PC-3 (cell line): ENCODE data around the gene MAS1L.

ENCODE experiments used
- EZH2 ChIP-seq: fragments of 300-600 bp; sonication (generic); IDR thresholded peaks from one replicate; pipeline ENCODE4 v1.6.1; 2017; ENCODE audit warnings: antibody characterized with exemption, mild to moderate bottlenecking, low read length; ENCODE audit not compliant: unreplicated experiment
- TF ChIP-seq, protein P1 (sequence below): fragments of 300-600 bp; sonication (generic); conservative IDR thresholded peaks from 2 replicates; pipeline ENCODE4 v1.5.1; 2017; ENCODE audit warnings: antibody characterized with exemption, low read depth, mild to moderate bottlenecking, low read length

- TF ChIP-seq, protein P1, sequence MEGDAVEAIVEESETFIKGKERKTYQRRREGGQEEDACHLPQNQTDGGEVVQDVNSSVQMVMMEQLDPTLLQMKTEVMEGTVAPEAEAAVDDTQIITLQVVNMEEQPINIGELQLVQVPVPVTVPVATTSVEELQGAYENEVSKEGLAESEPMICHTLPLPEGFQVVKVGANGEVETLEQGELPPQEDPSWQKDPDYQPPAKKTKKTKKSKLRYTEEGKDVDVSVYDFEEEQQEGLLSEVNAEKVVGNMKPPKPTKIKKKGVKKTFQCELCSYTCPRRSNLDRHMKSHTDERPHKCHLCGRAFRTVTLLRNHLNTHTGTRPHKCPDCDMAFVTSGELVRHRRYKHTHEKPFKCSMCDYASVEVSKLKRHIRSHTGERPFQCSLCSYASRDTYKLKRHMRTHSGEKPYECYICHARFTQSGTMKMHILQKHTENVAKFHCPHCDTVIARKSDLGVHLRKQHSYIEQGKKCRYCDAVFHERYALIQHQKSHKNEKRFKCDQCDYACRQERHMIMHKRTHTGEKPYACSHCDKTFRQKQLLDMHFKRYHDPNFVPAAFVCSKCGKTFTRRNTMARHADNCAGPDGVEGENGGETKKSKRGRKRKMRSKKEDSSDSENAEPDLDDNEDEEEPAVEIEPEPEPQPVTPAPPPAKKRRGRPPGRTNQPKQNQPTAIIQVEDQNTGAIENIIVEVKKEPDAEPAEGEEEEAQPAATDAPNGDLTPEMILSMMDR: no peak
- TF ChIP-seq EZH2: no peak
Observed at GRCh38 chr6:29478740-29479139, 9.0 kb downstream of the MAS1L start.
